IPS DF 4.7 (cell line): ENCODE measurements around the gene TRPM1.

ENCODE experiments used
- DNase-seq: peaks from one replicate; pipeline ENCODE4 v3.0.0-alpha.2; 2013; ENCODE audit warnings: low spot score; ENCODE audit errors: extremely low read depth

Gene TRPM1

DNA sequence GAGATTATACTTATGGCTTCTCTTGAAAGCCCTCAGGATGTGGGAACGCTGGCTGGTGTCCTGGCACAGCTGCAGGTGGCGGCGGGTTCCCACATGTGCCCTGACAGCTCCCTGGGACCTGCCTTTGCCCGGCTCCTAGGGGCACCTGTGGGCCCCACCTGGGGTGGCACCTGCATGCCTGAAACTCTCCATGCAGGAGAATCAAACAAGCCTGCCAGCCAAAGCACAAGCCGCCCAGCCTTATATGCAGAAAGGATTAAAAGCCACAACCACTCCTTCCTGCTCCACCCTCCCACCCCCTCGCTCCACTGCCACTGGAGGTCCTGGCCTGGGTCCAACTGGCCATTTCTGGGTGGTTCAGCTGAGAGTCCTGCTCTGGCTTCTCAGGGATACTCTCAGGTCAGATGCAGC is 18.1 kb downstream of the TRPM1 start:
- no peak for DNase-seq

DNA sequence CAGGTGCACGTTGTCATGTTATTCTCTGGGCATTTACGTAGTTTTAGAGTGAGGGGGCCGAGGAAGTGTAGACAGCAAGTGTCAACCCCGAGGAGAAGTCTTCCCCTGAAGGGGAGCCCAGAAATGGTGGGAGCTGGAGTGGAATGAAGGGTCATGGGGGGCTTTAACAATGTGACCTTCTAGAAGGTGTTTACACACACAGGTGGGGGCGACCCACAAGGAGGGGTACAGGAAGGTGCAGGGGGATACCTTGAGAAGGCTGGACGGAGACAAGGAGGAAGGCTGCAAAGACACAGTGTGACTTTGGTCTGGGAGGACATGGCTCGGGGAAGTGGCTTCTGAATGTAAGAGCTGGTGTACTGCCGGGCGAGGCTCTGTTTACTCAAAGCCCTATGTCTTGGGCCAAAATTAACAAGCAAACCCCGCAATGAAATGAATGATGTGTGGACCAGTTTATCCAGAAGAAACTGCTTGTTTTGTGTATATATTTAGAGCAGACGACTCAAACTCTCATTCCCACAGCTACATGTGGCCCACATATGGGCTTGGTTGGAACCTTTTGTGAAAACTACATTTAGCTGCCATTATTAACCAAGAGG is 18.7 kb downstream of the TRPM1 start:
- DNase-seq: no peak

- no peak for DNase-seq
Measured at GRCh38 chr15:31081588-31082250, 19.8 kb downstream of the TRPM1 start.

- DNase-seq: no peak
Measured at GRCh38 chr15:31081056-31081455, 20.5 kb downstream of the TRPM1 start.

GRCh38 chr15:31080591-31081014 is 20.9 kb downstream of the TRPM1 start:
- no peak for DNase-seq

GRCh38 chr15:31079519-31079918 is 22.0 kb downstream of the TRPM1 start:
- DNase-seq: peak; percentile 75

- DNase-seq: no peak
Measured at GRCh38 chr15:31078471-31078870, 23.1 kb downstream of the TRPM1 start.

DNA sequence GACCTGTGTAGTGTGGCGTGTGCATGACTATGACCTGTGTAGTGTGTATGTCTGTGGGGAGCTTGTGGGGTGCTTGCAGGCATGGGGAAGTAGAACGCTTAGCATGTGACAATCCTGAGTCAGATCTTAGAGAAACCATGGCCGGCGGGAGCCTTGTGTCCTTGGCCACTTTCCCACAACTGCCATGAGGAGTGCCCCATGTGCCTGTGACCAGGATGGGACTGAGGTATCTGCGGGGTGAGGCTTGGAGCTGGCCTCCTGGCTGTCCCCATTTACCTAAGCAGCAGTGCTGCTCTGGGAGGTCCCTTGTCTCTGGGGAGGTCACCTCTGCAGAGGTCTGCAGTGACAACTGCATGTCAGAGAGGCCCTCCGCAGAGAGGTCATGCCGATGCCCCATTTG is 23.6 kb downstream of the TRPM1 start:
- no peak for DNase-seq

DNA sequence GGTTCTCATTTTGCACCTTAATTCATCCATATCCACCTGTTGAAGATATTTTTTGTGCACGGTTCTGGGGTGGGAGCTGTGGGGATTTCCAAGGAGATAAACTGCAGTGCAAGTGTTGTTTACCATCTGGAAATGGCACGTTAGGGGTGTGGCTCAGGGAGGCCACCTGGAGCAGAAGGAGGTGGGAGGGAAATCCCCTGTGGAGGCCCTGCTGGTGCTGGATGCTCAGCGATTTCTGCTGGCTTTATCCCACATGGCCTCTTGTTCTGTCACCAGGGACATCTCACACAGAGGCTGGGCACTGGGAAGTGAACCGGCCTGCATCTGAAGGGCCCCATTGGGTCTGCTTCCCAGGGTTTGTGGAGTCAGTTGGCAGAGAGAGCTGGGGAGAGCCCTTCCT is 24.3 kb downstream of the TRPM1 start:
- no peak for DNase-seq

- DNase-seq: no peak
Measured at GRCh38 chr15:31074321-31074720, 27.2 kb downstream of the TRPM1 start.

DNA sequence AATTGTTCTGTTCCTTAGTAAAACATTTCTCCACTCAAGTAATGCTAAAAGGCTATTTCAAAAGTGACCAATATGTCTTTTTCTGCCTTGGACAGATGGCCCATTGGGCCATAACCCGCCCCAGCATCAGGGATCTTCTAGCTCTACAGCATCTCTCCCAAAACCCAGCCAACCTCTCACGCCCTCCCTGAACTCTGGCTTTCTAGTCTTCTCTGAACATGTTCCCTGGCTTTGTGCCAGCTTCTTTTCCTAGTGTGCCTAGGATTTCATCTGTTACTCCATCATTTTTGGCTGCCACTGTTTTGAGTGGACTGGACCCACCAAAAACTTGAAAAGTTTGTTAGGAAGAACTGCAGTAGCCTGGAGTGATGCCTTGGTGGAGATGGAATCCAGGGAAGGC is 30.7 kb downstream of the TRPM1 start:
- DNase-seq: no peak

GRCh38 chr15:31069360-31070000 is 32.0 kb downstream of the TRPM1 start:
- no peak for DNase-seq

GRCh38 chr15:31067890-31068603 is 33.5 kb downstream of the TRPM1 start:
- no peak for DNase-seq

DNA sequence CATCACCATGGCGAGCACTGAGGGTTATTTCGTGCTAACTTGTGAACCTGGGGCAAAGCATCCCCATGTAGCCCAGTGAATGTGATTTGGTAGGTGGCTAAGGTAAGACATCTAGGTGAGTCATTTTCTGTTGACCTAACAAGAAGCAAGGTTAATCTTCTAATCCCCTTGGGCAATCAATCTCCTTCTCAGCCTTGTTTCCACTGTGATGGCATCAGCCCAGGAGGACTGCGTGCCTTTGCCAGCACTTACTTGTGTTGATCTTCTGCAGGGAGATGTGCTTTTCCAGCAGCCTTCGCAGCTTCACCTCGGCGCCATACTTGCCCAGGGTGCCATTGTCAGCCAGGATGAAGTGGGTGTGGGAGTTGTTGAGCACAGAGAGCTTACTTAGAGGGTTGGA is 35.7 kb downstream of the TRPM1 start:
- DNase-seq: no peak

GRCh38 chr15:31062911-31063310 is 38.6 kb downstream of the TRPM1 start:
- no peak for DNase-seq

DNA sequence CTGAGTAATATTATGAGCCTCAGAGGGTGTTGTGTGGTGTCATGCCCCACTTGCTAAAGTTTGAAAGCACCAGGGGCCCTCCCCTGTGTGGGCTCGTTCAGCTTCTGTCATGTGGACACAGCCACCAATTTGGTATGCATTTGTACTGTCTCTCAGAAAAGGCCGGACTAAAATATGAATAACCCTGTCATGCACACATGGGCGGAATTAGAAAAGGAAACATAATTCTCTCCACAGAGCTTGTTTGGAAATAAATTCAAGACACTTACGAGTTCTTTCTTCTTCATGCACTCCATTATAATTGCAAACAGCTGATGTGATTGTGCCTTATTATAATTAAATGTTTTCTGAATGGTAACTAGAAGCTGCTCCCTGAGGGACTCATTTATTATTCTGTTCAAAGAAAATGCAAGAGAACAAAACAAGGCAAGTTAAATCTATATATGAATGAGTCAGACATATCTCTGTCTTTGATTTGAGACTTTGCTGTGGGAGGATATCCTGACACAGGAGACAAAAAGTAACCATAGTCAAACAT is 39.1 kb downstream of the TRPM1 start:
- DNase-seq: no peak

DNA sequence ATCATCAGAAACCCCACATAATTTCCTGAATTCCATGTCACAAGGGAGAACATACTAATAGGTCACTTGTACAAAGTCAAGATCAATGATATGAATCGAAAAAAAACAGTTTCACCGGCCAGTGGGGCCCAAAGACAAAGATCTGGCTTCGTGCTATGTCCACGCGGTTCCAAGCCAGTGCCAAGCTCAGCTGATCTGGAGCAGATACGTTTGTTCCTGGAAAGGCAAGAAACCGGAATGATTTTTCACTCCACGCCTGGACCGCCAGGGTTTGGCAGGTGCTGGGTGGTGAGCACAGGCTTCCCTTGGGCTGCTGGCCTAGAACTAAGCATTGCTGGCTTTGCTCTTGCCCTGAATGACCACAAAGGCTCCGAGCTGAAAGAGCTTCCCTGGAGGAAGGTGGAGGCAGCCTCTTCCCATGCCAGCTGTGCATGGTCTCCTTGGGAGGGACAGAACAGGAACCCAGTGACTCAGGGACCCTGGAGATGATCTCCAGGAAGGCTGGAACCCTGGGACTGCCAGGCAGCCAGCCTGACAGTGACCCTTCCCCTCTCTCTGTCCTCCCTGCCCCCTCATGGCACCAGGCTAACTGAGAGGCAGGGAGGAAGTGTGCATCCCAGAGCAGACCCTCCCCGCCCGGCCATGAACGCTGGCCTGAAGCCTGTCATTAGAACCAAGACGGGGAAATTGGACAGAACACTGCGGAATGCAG is 40.9 kb downstream of the TRPM1 start:
- no peak for DNase-seq

DNA sequence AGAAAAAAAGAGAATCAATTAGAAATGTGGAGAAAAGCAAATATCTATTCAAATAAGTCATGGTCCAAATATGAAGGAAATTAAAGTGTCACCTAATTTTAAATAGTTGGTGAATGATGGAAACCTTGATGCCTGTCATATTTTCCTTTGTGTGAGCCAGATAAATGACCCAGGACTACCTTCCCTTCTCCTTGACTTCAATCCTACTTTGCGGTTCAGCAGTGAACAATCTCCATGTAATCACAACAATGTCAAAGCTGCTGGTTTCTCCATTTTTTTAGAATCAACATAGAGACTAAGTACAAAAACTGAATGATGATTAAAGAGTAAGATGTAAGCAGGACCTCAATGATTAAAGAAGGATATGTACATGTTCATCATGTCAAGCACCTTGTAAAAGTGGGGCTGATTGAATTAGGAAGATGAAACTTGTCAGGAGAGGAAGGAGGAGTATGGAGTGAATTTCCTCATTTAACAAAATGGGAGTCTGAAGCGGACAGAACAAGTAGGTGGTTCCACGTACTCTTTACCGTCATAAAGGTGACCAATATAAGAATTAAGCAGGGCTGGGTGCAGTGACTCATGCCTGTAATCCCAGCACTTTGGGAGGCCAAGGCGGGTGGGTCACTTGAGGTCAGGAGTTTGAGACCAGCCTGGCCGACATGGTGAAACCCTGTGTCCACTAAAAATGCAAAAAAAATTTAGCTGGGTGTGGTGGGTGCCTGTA is 43.1 kb downstream of the TRPM1 start:
- no peak for DNase-seq

DNA sequence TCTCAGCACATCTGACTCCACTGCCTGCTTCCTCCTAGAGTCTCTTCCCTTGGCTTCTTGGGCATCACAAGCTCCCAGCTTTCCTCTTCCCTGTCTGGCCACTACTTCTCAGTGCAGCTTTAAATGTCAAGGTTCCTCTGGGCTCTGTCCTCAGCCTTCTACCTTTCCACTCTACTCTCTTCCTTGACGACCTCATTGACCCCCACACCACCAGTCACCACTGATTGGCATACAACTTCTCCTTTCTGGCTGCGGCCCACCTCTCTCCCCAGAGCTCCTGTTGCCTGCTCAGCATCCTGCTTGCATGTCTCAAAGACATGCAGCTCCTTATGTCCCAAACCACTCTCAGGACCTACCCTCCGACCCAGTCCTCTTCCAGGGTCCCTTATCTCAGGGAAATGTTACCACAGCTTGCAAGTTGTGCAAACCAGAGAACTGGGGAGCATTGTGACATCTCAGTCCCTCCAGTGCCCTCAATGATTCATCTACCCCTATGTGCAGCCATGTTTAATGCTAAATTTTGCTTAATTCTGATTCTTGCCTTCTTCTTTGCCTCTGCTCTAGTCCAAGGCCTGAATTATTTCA is 49.9 kb downstream of the TRPM1 start:
- DNase-seq: no peak

DNA sequence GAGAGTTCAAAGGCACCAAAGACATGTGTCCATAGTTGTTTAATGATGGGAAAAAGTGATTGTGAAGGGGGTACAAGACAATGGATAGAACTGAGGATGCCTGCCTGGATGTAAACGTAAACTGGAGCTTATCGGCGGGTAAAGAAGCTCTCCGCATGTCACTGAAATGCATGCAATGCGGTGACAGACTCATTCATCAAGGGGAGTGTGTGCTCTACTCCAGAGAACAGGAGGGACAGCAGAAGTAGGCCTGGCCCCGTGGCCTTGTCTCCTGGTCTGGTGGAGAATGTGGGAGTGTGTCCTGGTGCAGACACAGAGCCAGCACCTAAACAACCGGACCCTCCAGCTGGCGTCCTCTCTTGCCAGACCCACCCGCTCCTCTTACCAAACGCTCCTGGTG is 50.6 kb downstream of the TRPM1 start:
- no peak for DNase-seq
